ENCODE results near the gene ZDHHC14.

ZDHHC14 gene

GRCh38 chr6:157368359-157369049 is 12.5 kb upstream of the ZDHHC14 start:
- H3F3A ChIP-seq (ENCODE audit: insufficient read depth, low read length): peaks cover 7% of the 10 kb centered on the region; the same call in 1 of the 2 replicates
- peaks cover 9% of the 10 kb centered on the region; the same call in 1 of the 2 replicates for H3K4me1 ChIP-seq (ENCODE audit: low read length)
- no peak overlapping the region for H3K4me2 ChIP-seq (ENCODE audit: low read depth, low read length)
- H3K79me2 ChIP-seq (ENCODE audit: low read length): no peaks in the 10 kb centered on the region
- no peaks in the 10 kb centered on the region for H4K20me1 ChIP-seq (ENCODE audit: insufficient read depth, low read length)
- DNase-seq: no peak
- H3K27ac ChIP-seq (ENCODE audit: low read length): no peak overlapping the region
- no peak overlapping the region for H3K9ac ChIP-seq (ENCODE audit: low read length)
- no peak overlapping the region for H2AFZ ChIP-seq (ENCODE audit: low read length)
- H3K9me2 ChIP-seq (replicated peaks; ENCODE audit: insufficient read depth, low read length): no peaks in the 10 kb centered on the region
- peaks cover 35% of the 10 kb centered on the region for H3K27me3 ChIP-seq (replicated peaks; ENCODE audit: insufficient read depth, low read length)
- H3K4me3 ChIP-seq (ENCODE audit: low read length): no peak overlapping the region
- TF ChIP-seq EZH2 (optimal IDR thresholded peaks at IDR 0.05; ENCODE audit: low read depth, low read length) (no peak), EZH2phosphoT487 (IDR thresholded peaks at IDR 0.05; ENCODE audit: low read length) (no peak), CTCF (IDR thresholded peaks at IDR 0.05; ENCODE audit: low read length) (no peak)
- no peaks in the 10 kb centered on the region for H3K36me3 ChIP-seq (replicated peaks; ENCODE audit: insufficient read depth, low read length)
- H3K9me3 ChIP-seq (replicated peaks; ENCODE audit: insufficient read depth, low read length): no peaks in the 10 kb centered on the region

- peaks cover 34% of the 10 kb centered on the region for H3K27me3 ChIP-seq (replicated peaks; ENCODE audit: insufficient read depth, low read length)
- H3K4me2 ChIP-seq (ENCODE audit: low read depth, low read length): no peak overlapping the region
- H4K20me1 ChIP-seq (ENCODE audit: insufficient read depth, low read length): no peaks in the 10 kb centered on the region
- H3K9me3 ChIP-seq (replicated peaks; ENCODE audit: insufficient read depth, low read length): no peaks in the 10 kb centered on the region
- no peak overlapping the region for H2AFZ ChIP-seq (ENCODE audit: low read length)
- H3K27ac ChIP-seq (ENCODE audit: low read length): no peak overlapping the region
- peaks cover 9% of the 10 kb centered on the region; the same call in 1 of the 2 replicates for H3K4me1 ChIP-seq (ENCODE audit: low read length)
- peaks cover 7% of the 10 kb centered on the region; the same call in 1 of the 2 replicates for H3F3A ChIP-seq (ENCODE audit: insufficient read depth, low read length)
- no peaks in the 10 kb centered on the region for H3K9me2 ChIP-seq (replicated peaks; ENCODE audit: insufficient read depth, low read length)
- H3K4me3 ChIP-seq (ENCODE audit: low read length): no peak overlapping the region
- H3K79me2 ChIP-seq (ENCODE audit: low read length): no peaks in the 10 kb centered on the region
- H3K36me3 ChIP-seq (replicated peaks; ENCODE audit: insufficient read depth, low read length): no peaks in the 10 kb centered on the region
- no peak for TF ChIP-seq CTCF (IDR thresholded peaks at IDR 0.05; ENCODE audit: low read length)
- TF ChIP-seq EZH2phosphoT487 (IDR thresholded peaks at IDR 0.05; ENCODE audit: low read length): no peak
- no peak for TF ChIP-seq EZH2 (optimal IDR thresholded peaks at IDR 0.05; ENCODE audit: low read depth, low read length)
- DNase-seq: no peak
- H3K9ac ChIP-seq (ENCODE audit: low read length): no peak overlapping the region
Measured at GRCh38 chr6:157370755-157371154, 10.2 kb upstream of the ZDHHC14 start.

GRCh38 chr6:157372501-157373280 is 8.3 kb upstream of the ZDHHC14 start:
- no peak for DNase-seq

More at GRCh38 chr6:157372501-157373280, 8.3 kb upstream of the ZDHHC14 start:
- Histone ChIP-seq H3K9ac (ENCODE audit: low read length) (no peak overlapping the region), H3F3A (ENCODE audit: insufficient read depth, low read length) (peaks cover 14% of the 10 kb centered on the region), H3K4me2 (ENCODE audit: low read depth, low read length) (no peak overlapping the region), H3K27me3 (replicated peaks; ENCODE audit: insufficient read depth, low read length) (peaks cover 21% of the 10 kb centered on the region), H3K36me3 (replicated peaks; ENCODE audit: insufficient read depth, low read length) (no peaks in the 10 kb centered on the region), H3K79me2 (ENCODE audit: low read length) (no peaks in the 10 kb centered on the region), H3K4me1 (ENCODE audit: low read length) (peaks cover 24% of the 10 kb centered on the region), H3K27ac (ENCODE audit: low read length) (no peak overlapping the region), H3K4me3 (ENCODE audit: low read length) (no peak overlapping the region), H4K20me1 (ENCODE audit: insufficient read depth, low read length) (no peaks in the 10 kb centered on the region), H3K9me3 (replicated peaks; ENCODE audit: insufficient read depth, low read length) (no peaks in the 10 kb centered on the region), H3K9me2 (replicated peaks; ENCODE audit: insufficient read depth, low read length) (no peaks in the 10 kb centered on the region), H2AFZ (ENCODE audit: low read length) (no peak overlapping the region)
- TF ChIP-seq EZH2 (optimal IDR thresholded peaks at IDR 0.05; ENCODE audit: low read depth, low read length) (no peak), EZH2phosphoT487 (IDR thresholded peaks at IDR 0.05; ENCODE audit: low read length) (no peak), CTCF (IDR thresholded peaks at IDR 0.05; ENCODE audit: low read length) (no peak)
